ENCODE data around the gene NAB1.

DNA sequence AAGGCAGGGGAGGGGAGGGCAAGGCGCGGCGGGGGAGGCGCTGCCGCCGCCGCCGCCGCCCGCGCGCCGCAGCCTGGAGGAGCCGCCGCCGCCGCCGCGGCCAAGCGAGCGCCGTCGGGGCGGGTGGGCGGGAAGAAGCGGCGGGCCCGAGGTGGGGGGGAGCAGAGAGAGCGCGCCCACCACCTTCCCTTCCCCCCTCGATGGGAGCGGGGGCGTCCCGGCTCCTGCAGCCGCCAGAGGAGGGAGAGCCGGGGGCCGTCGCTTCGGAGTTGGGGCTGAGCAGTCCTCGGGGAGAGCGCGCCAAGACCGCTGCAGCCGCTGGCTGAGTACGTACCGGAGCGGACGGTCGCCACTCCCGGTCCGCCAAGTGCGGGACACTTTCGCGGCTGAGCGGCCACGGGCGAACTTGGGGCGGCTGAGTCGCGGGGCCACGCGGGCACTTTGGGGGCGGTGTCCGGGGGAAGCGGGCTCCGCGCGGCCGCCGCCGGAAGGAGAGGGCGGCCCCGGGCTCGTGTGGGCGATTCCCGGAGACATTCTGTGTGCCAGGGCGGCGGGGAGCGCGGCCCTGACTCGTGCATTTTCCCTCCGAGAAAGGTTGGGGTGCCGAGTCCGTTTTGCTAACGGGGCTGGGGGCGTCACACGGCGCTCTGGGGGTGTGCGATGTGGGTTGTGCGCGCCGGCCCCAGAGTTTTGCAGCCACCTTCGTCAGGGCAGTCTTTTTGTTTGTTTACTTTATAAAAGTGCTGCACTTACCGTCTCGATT lies at the start of gene NAB1:
- TF ChIP-seq CTCF (IDR thresholded peaks at IDR 0.05) (no peak), POLR2A (IDR thresholded peaks at IDR 0.05) (peak in 1 of 2 donors; percentile 28)
